Measurements from ENCODE around the gene NAPSA.
"Not testable (repeated sequence)": the region's sequence is repeated elsewhere in the genome, so short reads cannot be mapped to it uniquely, and the experiment has no call there.

NAPSA gene

GRCh38 chr19:50365434-50366306, at the start of gene NAPSA:
Gene NAPSA, minus strand, starts transcription at chr19:50365639. Its CDS starts 18 bp downstream, at chr19:50365621.
- no peak for DNase-seq

- DNase-seq, result no peak
These were observed 48.1 kb upstream of the NAPSA start for GRCh38 chr19:50413531-50413930.

DNA sequence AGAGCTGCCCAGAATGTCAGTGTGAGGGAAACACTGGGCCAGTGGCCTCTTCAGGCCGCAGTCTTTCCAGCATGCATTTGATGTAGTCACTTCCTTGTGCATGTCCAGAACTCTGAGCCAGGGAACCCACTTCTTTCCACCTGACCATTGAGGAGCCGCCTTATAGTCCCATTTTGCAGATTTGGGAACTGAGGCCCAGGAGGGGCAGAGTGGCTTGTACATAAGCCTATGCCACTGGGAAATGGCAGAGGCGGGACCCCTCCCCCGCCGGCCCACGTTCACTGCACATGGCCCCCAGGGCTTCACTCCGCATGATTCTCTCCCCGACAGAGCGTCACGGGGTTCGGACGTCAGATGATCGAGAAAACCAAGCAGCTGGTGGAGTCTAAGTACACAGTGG, 47.7 kb upstream of the NAPSA start:
- DNase-seq, result no peak

GRCh38 chr19:50412419-50412818, 47.0 kb upstream of the NAPSA start:
- DNase-seq, result no peak

DNA sequence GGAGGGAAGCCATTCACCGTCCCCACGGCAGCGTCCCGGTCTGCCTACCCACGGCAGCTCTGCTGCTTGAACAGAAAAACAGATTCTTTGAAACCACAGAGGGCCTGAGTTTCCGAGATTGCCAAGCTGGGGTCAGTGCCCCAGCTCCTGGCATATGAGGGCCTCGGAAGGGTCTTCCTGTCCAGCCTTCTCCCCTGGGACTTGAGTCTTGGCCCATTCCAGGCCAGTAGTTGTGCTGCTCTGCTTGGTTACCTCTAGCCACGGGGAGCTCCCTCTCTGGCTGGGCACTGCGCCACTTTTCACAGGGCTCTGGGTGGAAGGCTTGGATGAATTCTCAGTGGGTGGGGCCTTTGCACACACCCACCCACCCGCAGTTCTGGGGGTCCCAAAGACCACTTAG, 44.7 kb upstream of the NAPSA start:
- DNase-seq, result no peak

DNA sequence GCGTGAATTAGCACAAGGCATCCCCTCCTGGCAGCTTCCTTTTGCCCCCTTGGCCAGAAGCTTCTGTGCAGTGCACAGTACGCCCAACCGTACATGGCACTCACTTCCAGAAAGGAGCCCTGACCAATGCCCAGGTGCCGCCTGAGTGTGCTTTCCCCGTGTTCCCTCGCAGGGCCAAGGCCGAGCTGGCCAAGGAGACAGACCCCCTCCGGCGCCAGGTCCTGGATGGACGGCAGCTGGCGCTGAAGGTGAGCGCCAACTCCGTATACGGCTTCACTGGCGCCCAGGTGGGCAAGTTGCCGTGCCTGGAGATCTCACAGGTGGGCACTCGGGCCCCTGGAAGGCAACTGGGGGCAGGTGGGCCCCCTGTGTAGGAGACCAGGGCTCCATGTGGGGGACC, 43.9 kb upstream of the NAPSA start:
- DNase-seq, result no peak

GRCh38 chr19:50406829-50407228, 41.4 kb upstream of the NAPSA start:
- DNase-seq, result no peak

- DNase-seq, result no peak
These were observed 40.8 kb upstream of the NAPSA start for GRCh38 chr19:50406156-50406820.

DNA sequence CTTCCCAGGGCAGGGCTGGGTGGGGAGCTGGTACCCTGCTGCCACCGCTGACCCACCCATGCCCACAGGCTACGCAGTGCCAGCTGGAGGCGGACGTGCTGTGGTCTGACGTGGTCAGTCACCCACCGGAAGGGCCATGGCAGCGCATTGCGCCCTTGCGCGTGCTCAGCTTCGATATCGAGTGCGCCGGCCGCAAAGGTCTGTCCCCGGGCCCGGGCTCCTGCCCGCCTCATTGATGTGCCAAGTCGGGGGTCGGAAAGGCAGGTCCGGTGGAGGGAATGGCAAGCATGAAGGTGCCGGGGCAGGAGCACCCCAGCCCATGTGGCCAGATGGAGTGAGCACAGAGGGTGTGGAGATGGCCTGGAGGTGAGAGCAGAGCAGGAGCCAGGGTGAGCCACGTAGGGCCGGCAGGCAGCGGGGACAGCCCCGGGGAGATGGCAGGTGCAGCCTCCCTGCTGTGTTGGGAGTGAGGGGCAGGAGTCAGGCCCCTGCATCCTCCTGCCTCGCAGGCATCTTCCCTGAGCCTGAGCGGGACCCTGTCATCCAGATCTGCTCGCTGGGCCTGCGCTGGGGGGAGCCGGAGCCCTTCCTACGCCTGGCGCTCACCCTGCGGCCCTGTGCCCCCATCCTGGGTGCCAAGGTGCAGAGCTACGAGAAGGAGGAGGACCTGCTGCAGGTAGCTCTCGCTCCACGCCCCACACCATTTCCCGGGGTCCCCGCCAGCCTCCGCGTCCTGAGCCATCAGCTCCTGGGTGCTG, 37.3 kb upstream of the NAPSA start:
- no peak for DNase-seq

GRCh38 chr19:50401605-50402450, 36.4 kb upstream of the NAPSA start:
- DNase-seq, result no peak

DNA sequence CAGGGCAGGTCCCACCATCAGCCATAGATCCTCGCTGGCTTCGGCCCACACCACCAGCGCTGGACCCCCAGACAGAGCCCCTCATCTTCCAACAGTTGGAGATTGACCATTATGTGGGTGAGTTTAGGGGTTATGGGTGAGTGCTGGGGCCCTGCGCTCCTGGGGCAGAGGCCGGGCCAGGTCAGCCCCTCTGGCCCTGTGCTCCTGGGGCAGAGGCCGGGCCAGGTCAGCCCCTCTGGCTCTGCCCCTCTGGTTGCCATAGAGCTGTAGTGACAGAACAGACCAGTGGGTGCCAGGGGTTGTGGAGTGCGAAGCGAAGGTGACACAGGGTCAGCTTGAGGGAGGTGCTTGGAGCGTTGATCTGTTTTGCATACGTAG, 33.9 kb upstream of the NAPSA start:
- no peak for DNase-seq

DNA sequence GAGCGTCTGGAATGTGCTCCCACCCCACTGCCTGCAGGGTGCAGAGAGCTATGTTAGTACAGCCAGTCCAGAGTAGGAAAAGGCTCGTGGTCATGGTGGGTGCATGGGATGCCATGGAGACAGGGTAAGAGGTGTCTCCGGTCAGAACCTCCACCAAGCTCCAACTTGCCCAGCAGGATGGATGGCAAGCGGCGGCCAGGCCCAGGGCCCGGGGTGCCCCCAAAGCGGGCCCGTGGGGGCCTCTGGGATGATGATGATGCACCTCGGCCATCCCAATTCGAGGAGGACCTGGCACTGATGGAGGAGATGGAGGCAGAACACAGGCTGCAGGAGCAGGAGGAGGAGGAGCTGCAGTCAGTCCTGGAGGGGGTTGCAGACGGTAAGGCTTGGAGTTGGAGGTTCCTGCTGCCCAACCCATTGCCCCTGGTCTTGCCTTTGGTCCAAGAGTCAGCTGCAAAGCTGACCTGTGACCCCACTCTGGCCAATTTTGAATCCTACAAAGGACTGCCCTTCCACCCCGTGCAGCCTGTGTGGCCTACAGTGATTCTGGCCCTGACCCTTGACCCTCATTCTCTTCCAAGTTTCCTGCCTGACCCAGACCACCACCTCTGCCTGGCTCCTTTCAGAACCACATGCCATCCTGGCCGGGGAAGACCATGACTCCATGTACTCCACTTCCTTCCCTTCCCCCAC, 33.4 kb upstream of the NAPSA start:
- DNase-seq, result no peak

DNA sequence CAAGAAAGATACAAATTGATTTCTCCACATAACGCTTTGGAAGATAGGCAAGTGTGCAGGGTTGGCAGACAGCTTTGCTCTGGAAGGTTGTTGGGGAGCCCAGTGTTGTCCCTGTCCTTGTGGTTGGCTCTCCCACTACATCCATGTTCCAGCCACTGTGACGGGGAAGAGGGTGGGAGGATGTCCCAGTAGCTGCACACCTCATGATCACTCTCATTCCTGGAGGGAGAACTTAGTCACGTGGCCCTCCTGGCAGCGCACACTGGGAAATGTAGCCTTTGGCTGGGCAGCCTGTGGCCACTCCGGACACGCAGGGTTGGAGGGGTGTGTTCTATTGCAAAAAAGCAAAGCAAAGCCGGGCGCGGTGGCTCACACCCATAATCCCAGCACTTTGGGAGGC, 28.6 kb upstream of the NAPSA start:
- DNase-seq, result no peak

DNA sequence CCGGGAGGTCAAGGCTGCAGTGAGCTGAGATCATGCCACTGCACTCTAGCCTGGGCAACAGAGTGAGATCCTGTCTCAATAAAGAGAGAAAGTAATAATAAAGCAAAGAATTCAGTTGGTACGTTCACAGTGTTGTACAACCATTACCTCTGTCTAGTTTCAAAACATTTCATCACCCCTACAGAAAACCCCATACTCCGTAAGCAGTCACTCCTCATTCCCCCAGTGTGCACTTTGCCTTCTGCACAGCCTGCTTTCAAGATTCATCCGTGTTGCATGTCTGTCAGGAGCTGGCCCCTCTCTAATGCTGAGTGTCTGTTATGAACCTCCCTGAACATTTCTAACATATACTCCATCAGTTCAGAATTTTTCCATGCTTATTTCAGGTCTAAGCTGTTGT, 28.1 kb upstream of the NAPSA start:
- DNase-seq, result no peak

DNA sequence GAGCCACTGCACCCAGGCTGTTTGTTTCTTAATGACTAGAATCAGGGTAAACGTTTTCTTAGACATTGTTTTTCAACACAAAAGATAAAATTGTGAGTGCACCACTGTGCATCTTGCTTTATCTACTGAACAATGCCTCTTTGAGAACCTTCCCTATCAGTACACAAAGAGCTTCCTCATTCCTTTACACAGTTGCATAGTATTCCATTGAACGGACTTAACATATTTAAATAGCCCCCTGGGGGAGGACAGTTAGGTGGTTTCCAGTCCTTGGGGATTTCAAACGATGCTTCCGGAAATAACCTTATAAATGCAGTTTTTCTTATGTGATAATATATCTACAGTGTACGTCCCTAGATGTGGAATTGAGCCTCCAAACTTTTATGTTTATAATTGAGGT, 27.3 kb upstream of the NAPSA start:
- DNase-seq, result no peak

DNA sequence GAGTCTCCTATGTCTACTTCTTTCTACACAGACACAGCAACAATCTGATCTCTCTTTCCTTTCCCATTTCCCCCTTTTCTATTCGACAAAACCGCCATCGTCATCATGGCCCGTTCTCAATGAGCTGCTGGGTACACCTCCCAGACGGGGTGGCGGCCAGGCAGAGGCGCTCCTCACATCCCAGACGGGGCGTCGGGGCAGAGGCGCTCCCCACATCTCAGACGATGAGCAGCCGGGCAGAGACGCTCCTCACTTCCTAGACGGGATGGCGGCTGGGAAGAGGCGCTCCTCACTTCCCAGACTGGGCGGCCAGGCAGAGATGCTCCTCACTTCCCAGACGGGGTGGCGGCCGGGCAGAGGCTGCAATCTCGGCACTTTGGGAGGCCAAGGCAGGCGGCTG, 25.5 kb upstream of the NAPSA start:
- DNase-seq, result not testable (repeated sequence)

GRCh38 chr19:50390295-50390694, 24.9 kb upstream of the NAPSA start:
- DNase-seq, result not testable (repeated sequence)

DNA sequence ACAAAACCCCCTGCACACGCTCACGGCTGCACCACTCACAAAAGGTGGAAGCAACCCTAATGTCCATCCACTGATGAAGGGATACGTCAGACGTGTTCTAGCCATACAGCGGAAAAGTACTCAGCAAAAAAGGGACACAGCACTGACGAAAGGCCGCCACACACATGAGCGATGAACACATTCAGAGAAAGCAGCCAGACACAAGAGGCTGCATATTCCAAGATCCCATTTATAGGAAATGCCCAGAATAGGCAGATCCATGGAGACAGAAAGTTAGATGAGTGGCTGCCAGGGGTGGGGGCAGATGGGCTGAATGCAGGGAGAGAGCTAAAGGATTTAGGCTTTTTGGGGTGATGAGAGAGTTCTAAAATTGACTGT, 22.4 kb upstream of the NAPSA start:
- DNase-seq, result no peak

GRCh38 chr19:50387176-50387867, 21.9 kb upstream of the NAPSA start:
- DNase-seq, result no peak

GRCh38 chr19:50384685-50385535, 19.5 kb upstream of the NAPSA start:
- DNase-seq, result no peak

Data from NCI-H2171 treated with DMSO at 0.1 percent for 48 hours (cell line).